Lower leg skin (tissue), 3 donors: ENCODE results near the gene RBM26.

Experiments
- CTCF ChIP-seq, 3 donors: fragments of 450-650 bp; IDR thresholded peaks; one replicate each; pipeline ENCODE4 v1.5.1; 2016; ENCODE audit warnings: antibody characterized with exemption in 3 of 3, mild to moderate bottlenecking in 3 of 3, moderate library complexity in 2 of 3
- POLR2A ChIP-seq, 2 donors: fragments of 450-650 bp; IDR thresholded peaks; one replicate each; pipeline ENCODE4 v1.6.1; 2016 to 2017; ENCODE audit warnings: antibody characterized with exemption in 2 of 2, mild to moderate bottlenecking in 1 of 2, moderate library complexity in 1 of 2

- no peak for TF ChIP-seq CTCF (IDR thresholded peaks at IDR 0.05)
- TF ChIP-seq POLR2A (IDR thresholded peaks at IDR 0.05) = no peak
Observed at GRCh38 chr13:79427265-79427664, 21.2 kb upstream of the RBM26 start.
